Liver (tissue), 3 donors: ENCODE data around the gene ARPP21.

Source experiments
- FOXA2 ChIP-seq: IDR thresholded peaks from 2 replicates; pipeline ENCODE4 v1.6.1; 2016; ENCODE audit warnings: antibody characterized with exemption
- HNF4G ChIP-seq: IDR thresholded peaks from 2 replicates; pipeline ENCODE4 v1.6.1; 2016; ENCODE audit warnings: antibody characterized with exemption
- MAX ChIP-seq: IDR thresholded peaks from 2 replicates; pipeline ENCODE4 v1.6.1; 2016; ENCODE audit warnings: antibody characterized with exemption
- RAD21 ChIP-seq, 2 donors: IDR thresholded peaks; 2 replicates each; pipeline ENCODE4 v1.6.1; 2016; ENCODE audit warnings: antibody characterized with exemption in 2 of 2, mild to moderate bottlenecking in 2 of 2
- RXRA ChIP-seq, 2 donors: IDR thresholded peaks; 2 replicates each; pipeline ENCODE4 v1.6.1; 2017 to 2018; ENCODE audit warnings: antibody characterized with exemption in 2 of 2, mild to moderate bottlenecking in 1 of 2
- SP1 ChIP-seq: IDR thresholded peaks from 2 replicates; pipeline ENCODE4 v1.6.1; 2018; ENCODE audit warnings: antibody characterized with exemption, mild to moderate bottlenecking
- ZBTB33 ChIP-seq: IDR thresholded peaks from 2 replicates; pipeline ENCODE4 v1.6.1; 2016; ENCODE audit warnings: antibody characterized with exemption
- TF ChIP-seq, protein P1 (sequence below): fragments of 150-350 bp; IDR thresholded peaks from 2 replicates; pipeline ENCODE4 v1.5.1; 2017; ENCODE audit warnings: improper control_type of control experiment, low read depth, low read length; ENCODE audit not compliant: missing input control
- donor health status: healthy.
- donor health status: healthy.

- TF ChIP-seq, protein P1, sequence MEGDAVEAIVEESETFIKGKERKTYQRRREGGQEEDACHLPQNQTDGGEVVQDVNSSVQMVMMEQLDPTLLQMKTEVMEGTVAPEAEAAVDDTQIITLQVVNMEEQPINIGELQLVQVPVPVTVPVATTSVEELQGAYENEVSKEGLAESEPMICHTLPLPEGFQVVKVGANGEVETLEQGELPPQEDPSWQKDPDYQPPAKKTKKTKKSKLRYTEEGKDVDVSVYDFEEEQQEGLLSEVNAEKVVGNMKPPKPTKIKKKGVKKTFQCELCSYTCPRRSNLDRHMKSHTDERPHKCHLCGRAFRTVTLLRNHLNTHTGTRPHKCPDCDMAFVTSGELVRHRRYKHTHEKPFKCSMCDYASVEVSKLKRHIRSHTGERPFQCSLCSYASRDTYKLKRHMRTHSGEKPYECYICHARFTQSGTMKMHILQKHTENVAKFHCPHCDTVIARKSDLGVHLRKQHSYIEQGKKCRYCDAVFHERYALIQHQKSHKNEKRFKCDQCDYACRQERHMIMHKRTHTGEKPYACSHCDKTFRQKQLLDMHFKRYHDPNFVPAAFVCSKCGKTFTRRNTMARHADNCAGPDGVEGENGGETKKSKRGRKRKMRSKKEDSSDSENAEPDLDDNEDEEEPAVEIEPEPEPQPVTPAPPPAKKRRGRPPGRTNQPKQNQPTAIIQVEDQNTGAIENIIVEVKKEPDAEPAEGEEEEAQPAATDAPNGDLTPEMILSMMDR = no peak
- TF ChIP-seq FOXA2 = no peak
- TF ChIP-seq RAD21 (IDR thresholded peaks at IDR 0.05) = no peak
- no peak for TF ChIP-seq SP1
- TF ChIP-seq ZBTB33 = no peak
- no peak for TF ChIP-seq MAX
- no peak for TF ChIP-seq RXRA (IDR thresholded peaks at IDR 0.05)
- TF ChIP-seq HNF4G = no peak
Observed at GRCh38 chr3:35597490-35597889, 41.8 kb upstream of the ARPP21 start.
